UCSD-AML1 (cell line): ENCODE data around the gene STXBP6.

Experiments
- DNase-seq: peaks from one replicate; lab custom pipeline; 2025; ENCODE audit not compliant: unreplicated experiment; lab: John Stamatoyannopoulos, UW

Gene STXBP6

DNA sequence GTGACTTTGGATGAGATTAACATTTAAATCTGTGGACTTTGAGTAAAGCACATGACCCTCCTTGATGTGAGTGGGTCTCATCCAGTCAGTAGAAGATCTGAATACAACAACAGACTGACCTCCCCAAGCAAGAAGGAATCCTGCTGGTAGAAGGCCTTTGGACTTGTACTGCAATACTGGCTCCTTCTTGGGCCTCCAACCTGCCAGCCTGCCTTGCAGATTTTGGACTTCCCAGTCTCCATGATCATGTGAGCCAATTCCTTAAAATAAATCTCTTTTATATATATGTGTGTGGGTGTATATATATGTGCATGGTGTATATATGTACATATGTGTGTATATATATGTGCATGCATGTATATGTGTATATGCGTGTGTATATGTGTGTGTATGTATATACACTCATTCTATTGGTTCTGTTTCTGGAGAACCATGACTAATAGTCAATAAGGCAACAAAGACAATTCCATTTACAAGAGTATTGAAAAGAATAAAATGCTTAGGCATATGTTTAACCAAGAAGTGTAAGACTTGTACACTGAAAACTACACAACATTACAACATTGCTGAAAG, 183.8 kb downstream of the STXBP6 start:
- DNase-seq, result no peak

DNA sequence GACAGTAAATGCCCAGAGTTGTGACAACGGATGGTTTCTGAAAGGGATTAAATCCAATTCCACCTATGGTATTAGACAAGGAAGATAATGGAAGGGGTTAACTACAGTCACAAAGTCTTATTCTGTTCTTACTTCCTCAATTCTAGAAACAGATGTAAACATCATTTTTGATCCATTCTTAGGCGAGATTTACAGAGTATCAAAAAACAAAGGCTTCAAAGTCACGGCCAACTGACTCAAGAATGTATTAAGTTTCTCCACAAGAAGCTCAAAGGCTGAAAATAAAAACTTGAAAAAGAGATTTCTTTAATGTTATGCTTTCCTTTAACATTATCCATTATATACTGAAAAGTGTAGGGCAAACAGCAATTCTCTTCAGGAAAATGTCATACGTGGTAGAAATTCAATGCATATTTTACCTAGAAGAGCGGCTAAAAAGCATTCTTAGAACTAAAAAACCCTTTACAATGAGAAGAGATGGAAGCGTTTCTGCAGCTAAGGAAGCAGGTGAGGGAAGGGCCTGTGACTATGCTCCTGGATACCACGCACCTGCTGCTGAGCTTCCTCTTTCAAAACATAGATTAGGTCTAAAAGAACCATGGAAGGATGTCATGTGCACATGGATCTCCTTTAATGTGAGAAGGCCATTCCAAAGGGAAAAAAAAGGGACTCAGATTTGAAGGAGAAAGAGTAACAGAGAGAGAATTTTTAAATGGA, 185.8 kb downstream of the STXBP6 start:
- no peak for DNase-seq

DNA sequence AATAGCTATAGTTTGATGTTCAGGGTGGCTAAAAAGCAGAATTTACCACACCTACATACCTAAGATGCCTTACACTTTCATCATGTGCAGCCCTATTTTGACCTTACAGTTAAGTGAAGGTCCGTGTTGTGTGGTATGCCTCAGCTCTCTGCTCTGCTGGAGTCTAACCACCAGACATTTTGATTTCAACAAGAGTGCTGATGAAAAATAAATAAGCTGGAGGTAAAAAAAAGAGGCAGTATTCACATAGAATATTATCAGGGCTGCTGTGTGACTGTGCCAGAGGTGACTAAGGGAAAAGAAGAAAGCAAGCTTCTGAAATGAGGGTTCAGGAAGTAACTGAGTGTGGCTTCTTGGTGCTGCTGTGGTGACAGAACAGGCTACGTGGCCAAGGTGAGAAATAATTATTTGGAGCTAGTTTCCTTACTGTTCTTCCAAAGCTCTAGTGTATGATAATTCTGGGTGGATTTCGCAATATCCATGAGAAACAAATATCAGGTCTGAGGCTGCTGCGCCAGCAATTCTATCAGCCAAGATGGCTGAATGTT, 188.8 kb downstream of the STXBP6 start:
- DNase-seq, result no peak

DNA sequence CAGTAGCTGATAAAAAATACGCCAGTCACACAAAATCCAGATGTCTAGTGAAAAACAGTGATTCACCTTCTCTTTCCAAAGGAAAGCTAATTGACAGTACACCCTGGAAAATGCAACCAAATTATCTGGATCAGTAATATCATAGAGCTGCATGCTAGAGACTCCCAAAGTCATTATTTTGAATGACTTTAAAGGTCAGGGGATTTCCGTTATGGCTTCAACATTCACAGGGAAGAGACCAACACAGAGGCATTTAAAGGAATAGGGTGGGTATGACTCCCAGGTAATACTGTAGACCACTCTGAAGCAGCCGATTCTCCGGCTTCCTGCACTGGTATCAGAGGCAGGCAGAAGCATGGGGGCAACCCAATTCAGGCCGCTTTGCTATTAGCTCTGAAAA, 190.4 kb downstream of the STXBP6 start:
- DNase-seq, result no peak

DNA sequence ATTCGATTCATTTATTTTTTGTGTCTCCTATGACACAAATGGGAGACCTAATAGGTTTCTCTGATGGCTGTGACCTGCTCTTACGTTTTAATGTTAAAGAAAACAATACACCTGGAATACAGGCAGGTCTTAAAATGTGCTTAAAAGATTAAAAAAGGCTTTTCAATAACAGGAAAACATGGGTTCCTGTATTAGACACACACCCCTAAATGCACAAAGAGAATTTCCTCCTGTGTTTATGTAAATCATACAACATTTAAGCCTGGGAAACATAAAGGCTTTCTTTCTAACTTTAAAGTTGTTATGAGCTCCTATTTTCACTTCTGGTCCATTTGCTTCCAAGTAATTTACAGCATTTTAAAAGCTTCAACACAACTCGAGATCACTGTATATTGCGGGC, 191.3 kb downstream of the STXBP6 start:
- DNase-seq, result no peak

DNA sequence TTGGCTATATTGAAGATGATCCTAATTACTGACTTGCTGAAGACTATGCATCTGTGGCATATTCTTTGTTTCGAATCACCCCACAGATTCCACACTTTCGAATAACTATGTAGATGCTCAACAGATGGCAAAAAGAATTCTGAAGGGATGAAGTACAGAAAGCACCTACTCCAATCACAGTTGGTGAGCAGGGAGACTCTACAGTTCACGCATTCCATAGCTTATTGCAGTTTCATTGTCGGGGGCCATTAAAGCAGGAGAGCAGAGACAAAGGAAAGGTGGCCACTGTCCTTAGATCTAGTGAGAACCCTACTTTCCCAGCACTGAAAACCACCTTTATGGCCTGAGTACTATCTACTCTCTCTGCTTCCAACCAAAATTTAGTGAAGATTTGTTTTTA, 191.9 kb downstream of the STXBP6 start:
- no peak for DNase-seq

DNA sequence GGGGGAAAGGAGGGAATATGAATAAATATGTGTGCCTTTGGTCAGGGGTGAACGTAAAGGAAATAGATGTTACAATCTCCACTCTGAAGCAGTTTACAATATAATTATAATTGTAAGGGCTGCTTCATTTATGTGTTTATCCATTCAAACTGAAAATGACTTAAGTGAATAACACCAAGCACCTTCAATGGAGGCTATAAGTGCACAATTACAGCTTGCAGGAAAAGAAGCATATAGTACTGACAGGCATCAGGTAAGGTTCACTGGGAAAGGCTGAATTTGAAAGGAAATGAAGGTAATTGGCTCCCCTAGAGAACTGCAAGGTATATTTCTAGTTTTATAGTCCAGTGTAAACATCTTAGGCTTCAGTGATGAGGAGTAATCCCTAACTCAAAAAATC, 192.7 kb downstream of the STXBP6 start:
- DNase-seq, result no peak

DNA sequence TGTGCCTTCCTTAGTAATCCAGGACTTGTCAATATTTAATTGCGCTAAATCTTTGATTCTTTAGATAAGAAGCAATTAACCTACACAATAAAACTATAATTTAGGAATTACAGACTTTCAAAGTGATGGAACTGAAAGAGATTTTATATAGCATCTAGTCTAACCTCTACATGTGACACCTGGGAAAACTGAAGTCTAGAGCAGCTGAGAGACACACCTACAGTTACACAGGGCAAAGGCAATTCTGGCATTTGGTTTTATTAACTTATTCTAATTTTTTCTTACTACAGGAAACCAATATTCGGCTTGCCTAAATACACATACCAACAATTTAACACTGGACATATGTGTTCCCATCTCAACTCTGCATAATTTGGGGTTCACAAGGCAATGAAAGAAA, 196.5 kb downstream of the STXBP6 start:
- no peak for DNase-seq

DNA sequence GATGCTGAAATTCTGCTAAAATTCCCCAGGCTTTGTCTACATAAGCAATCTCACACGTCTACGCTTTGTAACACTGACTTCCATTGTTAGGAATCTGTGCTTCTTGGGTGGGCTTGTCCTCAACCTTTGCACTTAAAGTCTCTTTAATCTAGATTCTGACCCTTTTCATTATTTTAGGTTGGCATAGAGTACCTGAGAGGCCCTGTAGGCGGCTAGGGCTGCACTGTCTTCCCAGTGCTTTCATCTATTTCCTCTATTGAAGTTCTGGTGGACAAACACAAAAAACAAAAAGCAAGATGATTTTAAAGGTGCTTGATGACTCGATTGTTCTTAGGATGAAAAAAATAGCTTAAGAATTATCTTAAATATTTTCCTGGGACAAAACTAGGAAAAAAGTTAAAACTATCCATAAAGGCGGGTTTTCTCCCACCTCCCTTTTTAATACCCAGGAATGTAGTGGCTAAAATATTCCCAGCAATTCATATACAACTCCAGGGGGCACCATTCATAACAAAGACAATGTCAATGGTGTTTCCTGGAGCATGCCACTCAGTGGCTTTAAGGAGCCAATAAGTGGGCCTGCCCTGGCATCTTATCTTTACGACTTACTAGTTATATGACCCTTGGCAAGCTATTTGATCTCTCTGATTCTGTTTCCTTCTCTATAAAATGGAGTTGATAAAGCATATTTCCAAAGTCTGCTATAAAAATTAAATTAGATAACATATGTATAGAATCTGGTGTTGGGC, 197.5 kb downstream of the STXBP6 start:
- no peak for DNase-seq

DNA sequence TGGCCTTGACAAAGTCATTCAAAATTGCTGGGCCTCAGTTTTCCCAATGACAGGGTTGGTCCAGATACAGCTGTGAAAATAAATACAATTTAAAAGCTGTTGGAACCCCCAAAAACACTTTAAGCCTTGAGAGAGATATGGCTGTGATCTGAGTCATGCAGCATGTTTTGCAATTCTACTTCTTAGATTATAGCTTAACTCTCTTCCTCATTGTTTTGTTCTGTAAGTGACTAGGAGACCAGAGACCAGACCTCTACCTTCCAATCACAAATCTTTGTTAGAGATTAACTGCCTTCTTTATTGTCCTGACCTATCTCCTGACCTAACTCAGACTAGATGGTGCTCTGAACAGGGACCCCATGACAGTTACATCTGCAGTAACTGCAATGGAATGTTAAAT, 198.1 kb downstream of the STXBP6 start:
- DNase-seq, result no peak

DNA sequence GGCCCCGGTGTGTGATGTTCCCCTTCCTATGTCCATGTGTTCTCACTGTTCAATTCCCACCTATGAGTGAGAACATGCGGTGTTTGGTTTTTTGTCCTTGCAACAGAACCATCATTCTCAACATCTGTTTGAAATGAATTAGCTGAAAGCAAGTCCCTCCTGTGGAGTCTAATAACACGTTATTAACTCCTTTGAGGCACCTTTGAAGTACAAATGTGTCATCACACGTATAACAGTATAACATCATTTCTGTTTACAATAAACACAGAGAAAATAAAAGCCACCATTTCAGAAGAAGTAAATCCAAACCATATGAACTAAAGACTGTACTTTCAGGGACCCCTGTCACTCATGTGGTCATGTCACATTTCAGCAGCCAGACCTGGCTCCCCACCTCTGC, 198.5 kb downstream of the STXBP6 start:
- DNase-seq, result no peak

DNA sequence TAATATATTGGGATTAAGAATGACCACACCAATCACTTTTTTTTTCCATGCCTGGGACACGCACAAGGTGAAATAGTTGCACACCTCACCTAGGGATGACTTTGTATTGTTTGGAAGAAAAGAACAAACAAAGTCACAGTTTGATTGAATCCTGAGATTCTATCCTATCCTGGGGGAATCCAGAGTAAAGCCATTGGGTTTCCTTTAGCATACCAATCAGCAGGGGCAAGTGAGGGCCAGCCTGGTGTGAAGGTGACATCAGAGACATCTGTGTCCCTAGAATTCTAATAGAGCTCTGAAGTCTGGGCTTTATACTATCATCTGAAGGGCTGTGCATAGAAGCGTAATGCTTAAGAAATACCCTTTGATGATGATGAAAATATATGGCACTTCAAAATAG, 199.9 kb downstream of the STXBP6 start:
- no peak for DNase-seq

DNA sequence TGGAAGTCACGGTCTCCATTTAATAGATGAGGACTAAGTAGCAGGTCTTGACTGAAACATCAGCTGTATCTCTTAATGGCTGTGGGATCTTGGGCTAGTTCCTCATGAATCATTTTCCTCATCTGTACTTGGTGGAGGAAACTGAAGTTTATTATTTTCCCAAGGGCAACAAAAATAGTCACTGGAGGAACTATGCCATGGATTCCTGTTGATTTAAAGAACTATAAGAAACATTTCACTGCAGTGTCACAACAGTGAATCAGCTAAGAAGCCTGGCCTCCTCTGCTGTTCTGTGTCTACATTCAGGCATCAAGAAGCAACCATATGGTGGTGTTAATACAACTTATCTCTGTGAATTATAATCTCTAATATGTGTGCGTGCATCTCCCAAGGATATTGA, 200.5 kb downstream of the STXBP6 start:
- no peak for DNase-seq

DNA sequence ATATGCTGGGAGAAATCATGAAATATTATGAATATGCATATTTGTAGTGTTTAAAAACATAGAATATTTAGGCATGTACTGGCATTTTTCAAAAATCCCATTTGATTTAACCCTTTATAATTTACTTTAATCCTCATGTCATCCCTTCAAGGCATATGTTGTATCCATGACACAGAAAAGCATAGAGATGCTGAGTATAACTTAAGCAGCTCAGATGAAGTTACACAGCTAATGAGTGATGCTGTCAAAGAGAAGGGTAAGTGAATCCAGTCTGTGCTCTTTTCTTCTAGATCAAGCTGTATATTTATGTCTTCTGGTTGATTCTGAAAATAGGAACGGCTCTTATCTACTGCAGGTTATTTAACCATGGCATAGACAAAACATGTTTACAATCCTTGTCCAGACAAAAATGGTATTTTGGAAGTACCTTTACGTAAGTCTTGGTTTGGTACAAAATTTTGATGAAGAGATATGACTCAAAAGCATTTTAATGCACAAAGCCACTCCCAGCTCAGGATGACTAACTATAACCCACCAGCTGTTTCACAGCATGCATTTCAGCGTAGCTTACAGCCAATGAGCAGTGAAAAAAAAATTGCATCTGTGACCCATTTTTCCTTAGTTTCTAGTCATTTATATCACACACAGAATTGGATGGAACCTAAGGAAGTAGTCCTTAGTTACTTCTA, 201.7 kb downstream of the STXBP6 start:
- no peak for DNase-seq

DNA sequence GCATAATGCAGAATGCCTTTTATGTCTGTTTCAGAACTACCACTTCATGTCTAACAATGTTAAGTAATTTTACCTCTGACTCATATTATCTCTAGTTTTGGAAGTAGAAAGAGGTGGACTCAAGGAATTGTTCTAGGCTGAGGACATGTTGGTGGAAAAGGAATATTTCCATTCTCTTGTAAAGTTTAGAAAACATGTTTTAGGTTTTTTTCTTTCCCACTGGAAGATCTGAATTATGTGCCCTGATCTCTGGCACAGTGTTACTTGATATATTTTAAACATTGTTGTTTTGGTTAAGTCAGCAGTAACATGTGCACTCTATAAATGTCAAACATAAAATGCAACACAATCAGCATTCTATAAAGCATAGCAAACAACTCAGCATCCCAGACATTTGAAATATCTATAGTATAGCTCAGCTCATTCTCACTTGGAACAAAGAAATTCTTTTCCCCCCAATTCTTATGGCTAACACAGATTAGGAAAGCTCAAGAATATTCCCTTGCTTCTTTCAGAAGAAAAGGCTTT, 202.3 kb downstream of the STXBP6 start:
- DNase-seq, result no peak

DNA sequence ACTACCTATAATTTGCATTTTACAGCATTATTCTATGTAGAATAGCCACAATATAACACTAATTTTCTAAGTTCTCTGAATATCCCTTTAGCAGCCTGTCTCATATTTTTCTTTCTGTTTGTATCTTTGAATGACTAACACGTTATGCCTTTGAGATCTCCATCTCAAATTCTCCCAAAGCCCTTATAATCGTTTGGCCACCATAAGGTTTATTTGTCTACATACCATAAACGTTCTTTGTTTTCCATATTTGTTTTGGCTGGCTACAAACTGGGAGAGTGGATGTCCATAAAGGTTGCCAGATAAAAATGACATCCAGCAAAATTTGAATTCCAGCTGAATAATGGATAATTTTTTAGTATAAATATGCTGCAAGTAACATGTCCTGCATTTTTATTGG, 203.7 kb downstream of the STXBP6 start:
- no peak for DNase-seq

DNA sequence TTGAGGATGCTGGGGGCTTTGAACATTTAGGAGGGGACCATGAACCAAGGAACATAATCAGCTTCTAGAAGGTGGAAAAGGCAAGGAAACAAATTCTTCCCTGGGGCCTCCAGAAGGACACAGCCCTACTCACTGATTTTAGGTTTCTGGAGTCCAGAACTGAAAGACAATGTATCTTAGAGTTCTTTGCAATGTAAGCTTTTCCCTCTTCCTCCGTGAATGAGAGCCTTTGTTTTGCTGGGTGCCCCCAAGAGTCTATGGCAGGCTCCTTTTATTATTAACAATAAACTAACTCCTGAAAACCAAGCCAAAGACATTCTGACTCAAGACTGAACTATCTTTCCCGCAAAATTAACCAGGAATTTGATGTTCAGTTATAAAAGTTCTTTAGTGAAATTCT, 204.1 kb downstream of the STXBP6 start:
- no peak for DNase-seq

DNA sequence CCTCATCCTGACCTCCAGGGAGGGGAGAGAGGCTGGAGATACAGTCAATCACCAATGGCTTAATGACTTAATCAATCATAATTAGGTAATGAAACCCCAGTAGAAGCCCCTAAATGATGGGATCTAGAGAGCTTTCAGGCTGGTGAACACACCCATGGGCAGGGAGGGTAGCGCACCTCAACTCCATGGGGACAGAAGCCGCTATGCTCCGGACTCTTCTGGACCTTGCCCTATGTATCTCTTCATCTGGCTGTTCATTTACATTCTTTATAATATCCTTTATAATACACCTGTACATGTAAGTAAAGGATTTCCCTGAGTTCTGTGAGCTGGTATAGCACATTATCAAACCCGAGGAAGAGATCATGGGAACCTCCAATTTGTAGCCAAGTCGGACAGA, 205.9 kb downstream of the STXBP6 start:
- DNase-seq, result no peak

DNA sequence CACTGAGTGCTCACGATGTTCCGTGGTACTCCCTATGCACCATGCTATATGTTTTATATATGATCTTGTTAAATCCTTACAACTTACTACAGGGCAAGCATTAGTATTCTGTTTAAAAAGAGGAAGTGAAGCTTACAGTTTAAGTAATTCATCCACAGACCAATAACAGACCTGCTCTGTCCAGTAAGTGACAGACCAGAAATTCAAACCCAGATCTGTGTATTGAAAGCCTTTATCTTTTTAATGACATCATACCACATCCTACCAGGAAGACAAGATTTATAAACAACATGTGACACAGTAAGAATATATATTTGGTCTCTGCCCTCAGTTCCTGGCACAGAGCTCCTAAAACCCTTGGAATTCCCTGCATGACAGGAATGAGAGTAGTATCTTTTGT, 206.5 kb downstream of the STXBP6 start:
- no peak for DNase-seq

DNA sequence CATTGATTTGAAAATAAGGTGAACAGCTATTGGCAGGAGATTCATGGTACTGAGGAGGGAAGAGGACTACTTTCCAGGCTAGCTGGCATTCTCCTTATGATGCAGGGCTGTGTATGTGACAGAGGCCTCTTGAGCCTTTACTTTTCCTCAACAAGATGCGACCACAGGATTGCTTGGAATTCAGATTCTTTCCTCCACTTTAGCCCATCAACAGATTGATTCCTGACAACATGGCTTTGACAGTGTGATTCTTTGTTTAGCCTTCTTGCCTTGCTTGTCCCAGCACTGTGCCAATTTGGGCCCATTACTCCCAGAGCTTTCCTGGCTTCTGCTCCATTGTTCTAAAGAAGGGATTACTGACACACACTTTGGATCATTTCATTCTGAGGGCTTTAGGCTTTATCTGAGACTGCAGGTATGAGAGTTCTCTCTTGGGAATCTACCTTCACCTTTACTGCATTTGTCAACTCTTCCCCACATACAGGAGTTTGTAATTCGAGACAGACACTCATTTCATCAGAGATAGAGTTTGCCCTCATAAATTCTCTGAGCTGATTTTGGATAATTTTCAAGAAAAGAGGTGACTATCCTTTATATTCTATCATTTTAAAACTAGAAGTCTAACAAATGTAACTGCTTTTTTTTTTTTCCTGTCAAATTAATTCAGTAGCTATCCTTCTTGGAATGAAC, 209.6 kb downstream of the STXBP6 start:
- no peak for DNase-seq
